HAP-1 (cell line): Measurements from ENCODE around the gene CXCL16.
A peak's percentile ranks its signal among the peaks of the same experiment; 100 is the strongest.
"Not testable (repeated sequence)": the region's sequence is repeated elsewhere in the genome, so short reads cannot be mapped to it uniquely, and the experiment has no call there.

ENCODE experiments used
- DNase-seq, 2 experiments: peaks; one replicate each; pipeline ENCODE4 v3.0.0-alpha.2; 2016 to 2020; ENCODE audit warnings: low spot score in 2 of 2
- H3K27me3 ChIP-seq: fragments of 250-450 bp; sonication (Bioruptor Pico); 2 replicates; pipeline ENCODE4 v1.5.1; 2020; ENCODE audit warnings: low read depth, mild to moderate bottlenecking, moderate library complexity
- H3K36me3 ChIP-seq: fragments of 250-450 bp; sonication (Bioruptor Pico); replicated peaks from 2 replicates; pipeline ENCODE4 v1.5.1; 2020; ENCODE audit warnings: mild to moderate bottlenecking
- H3K4me1 ChIP-seq: fragments of 250-450 bp; sonication (Bioruptor Pico); 2 replicates; pipeline ENCODE4 v1.5.1; 2020; ENCODE audit warnings: mild to moderate bottlenecking
- H3K4me3 ChIP-seq: fragments of 250-450 bp; sonication (Bioruptor Pico); 2 replicates; pipeline ENCODE4 v1.5.1; 2020; ENCODE audit warnings: mild to moderate bottlenecking, moderate library complexity
- H3K9me3 ChIP-seq: fragments of 250-450 bp; sonication (Bioruptor Pico); 2 replicates; pipeline ENCODE4 v1.5.1; 2020; ENCODE audit warnings: mild to moderate bottlenecking, moderate library complexity
- in situ Hi-C: fragments of 300-500 bp; cut with MboI; formaldehyde crosslinking; loops from 3 replicates; pipeline ENCODE4 v1.14.3; 2020; ENCODE audit warnings: low sequenced_read_pairs, inconsistent platforms, mixed read lengths

CXCL16 gene

DNA sequence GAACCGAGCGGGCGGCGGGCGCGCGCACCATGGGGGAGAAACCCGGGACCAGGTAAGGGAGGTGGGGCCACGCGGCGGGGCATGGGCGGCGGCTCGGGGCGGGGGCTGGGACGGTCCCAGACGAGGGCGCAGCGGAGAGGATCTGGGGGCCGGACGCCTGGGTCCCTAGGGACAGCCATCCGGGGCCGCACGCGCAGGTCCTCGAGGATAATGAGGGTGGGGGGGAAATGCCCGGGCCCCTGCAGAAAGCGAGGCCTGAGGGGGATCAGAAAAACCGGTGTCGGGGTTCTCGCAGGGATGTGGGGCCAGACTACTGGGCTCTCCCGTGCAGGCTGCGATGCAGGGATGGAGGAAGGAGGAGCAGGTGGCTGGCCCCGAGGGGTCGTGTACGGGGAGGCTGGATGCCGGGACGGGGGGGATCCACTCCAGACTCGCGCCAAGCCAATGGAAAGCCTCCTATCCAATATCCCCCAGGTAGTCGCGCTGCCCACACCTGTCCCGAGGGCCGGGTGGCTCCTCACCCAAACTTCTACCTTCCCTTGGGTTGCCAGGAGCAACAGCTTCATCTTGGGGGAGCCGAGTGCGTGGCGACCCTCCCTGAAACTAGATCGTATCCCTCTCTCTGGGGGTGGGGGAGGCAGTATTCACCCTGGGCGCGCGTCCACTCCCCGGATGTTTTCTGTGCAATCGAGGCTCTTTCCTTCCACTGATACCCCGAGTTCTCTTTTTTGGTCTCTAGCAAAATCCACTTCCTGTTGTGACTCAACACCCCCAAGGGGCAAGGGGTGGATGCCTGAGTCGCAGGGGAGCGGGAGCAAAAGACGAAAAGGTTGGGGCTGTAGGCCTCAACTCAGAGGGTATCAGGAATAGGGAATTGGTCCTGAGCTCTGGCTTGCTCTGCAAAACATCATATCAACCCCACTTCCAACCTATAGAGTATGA lies 28.8 kb downstream of the CXCL16 start:
- in situ Hi-C loops: no loop called here

DNA sequence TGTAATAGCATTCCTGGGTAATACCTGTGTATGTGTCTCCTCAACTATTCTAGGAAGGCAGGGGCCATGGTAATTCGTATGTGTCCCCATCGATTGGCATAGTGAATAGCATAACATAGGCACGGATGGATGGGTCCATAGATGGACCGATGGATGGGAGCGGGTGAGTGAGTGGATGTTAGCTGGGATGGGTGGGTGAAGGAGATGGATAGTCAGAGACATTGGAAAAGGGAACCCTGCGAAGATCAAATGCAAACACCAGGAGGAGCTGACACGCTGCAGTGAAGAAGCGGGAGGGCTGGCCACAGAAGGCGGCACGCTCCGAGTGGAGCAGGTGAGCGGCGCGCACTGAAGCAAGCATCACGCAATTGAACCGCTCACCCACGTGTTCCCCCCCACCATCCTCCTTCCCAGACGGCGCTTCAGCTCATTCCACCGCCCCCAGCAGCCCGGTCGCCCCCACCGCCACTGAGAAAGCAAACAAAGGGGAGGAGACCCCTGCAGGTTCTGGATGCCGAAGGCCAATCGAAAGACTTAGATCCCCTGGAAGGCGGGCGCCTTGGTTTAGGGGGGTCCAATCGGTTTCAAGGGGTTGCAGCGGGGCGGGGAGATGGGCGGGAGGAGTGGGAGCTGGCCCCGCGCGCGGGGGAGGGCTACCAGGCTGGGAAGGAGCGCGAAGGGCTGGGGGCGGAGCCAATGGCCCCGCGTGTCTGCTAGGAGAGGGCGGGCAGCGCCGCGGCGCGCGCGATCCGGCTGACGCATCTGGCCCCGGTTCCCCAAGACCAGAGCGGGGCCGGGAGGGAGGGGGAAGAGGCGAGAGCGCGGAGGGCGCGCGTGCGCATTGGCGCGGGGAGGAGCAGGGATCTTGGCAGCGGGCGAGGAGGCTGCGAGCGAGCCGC lies 29.7 kb downstream of the CXCL16 start, which contains the start of gene ARRB2:
Gene ARRB2 (plus strand): TSS at position 839 of the 899 bp plus-strand sequence. CDS start 90 bp downstream, outside the sequence.
- in situ Hi-C loops: no loop called here
- Histone ChIP-seq H3K36me3 (0 out of 2 replicates have a peak, but pooled peaks cover 3% of the 10 kb centered on the region), H3K4me1 (peaks cover 7% of the 10 kb centered on the region), H3K27me3 (no peaks in the 10 kb centered on the region), H3K4me3 (peak within 1 kb of the TSS; percentile 67), H3K9me3 (no peaks in the 10 kb centered on the region)
- DNase-seq: peak; percentile 95 to 99

More for the DNA sequence above, 28.8 kb downstream of the CXCL16 start:
- peaks cover 4% of the 10 kb centered on the region; the same call in 1 of the 2 replicates for H3K36me3 ChIP-seq
- no peaks in the 10 kb centered on the region for H3K9me3 ChIP-seq
- peak overlapping the region; percentile 67 for H3K4me3 ChIP-seq
- no peaks in the 10 kb centered on the region for H3K27me3 ChIP-seq
- H3K4me1 ChIP-seq: peaks cover 7% of the 10 kb centered on the region
- DNase-seq: no peak

DNA sequence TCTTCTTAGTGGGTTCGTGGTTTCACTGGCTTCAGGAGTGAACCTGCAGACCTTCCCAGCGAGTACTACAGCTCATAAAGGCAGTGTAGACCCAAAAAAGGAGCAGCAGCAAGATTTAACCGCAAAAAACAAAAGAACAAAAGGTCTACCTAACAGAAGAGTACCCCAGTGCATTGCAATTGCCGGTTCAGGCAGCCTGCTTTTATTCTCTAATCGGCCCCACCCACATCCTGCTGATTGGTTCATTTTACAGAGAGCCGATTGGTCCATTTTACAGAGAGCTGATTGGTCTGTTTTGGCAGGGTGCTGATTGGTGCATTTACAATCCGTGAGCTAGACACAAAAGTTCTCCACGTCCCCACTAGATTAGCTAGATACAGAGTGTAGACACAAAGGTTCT lies 31.3 kb downstream of the CXCL16 start:
- Histone ChIP-seq H3K9me3 (no peaks in the 10 kb centered on the region), H3K36me3 (peaks cover 7% of the 10 kb centered on the region; the same call in 1 of the 2 replicates), H3K4me3 (no peak overlapping the region), H3K27me3 (no peaks in the 10 kb centered on the region), H3K4me1 (peaks cover 7% of the 10 kb centered on the region)
- in situ Hi-C loops: no loop called here
- DNase-seq: peak in 1 of 2 experiments; percentile 76

DNA sequence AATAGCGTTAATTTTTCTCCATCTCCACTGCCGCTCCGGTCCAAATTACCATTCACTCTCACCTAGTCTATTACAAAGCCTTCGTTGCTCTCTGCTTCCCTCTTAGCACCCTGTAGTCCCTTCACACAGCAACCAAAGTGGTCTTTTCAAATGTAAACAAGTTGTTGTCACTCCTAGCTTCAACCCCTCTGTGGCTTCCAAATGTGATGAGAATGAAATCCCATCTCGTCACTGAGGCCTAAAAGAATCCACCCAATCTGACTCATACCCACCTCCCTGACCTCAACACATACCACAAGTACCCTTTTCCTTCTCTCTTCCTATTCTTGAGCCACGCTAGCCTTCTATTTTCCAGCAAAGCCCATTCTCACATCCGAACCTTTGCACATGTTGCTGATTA lies 33.6 kb downstream of the CXCL16 start:
- Histone ChIP-seq H3K4me1 (peaks cover 6% of the 10 kb centered on the region), H3K27me3 (no peaks in the 10 kb centered on the region), H3K36me3 (peaks cover 5% of the 10 kb centered on the region; the same call in 1 of the 2 replicates), H3K4me3 (no peak overlapping the region), H3K9me3 (no peaks in the 10 kb centered on the region)
- DNase-seq: no peak
- in situ Hi-C loops: no loop called here

DNA sequence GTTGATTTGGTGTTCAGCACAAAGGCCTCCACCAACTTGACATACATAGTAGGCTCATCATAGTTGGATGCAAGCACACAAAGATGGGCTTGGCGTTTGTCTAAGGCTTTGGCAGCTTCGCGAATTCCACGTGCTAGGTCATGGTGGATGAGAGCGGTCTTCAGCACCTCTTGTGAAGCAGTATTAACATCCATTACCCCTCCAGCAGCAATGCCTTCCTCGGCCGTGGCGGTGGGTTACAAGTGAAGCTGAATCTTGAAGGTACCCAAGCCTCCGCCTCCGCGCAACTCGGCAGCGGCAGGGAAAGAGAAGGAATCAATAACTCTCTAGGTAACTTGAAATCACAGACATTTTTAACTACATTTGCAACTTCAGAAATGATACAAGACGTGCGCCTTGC lies 34.7 kb downstream of the CXCL16 start:
- no peaks in the 10 kb centered on the region for H3K27me3 ChIP-seq
- H3K4me1 ChIP-seq: peaks cover 6% of the 10 kb centered on the region
- no peaks in the 10 kb centered on the region for H3K9me3 ChIP-seq
- H3K36me3 ChIP-seq: peaks cover 5% of the 10 kb centered on the region; the same call in 1 of the 2 replicates
- no peak overlapping the region; the same call in 1 of the 2 replicates for H3K4me3 ChIP-seq
- in situ Hi-C loops: no loop called here
- DNase-seq: no peak

DNA sequence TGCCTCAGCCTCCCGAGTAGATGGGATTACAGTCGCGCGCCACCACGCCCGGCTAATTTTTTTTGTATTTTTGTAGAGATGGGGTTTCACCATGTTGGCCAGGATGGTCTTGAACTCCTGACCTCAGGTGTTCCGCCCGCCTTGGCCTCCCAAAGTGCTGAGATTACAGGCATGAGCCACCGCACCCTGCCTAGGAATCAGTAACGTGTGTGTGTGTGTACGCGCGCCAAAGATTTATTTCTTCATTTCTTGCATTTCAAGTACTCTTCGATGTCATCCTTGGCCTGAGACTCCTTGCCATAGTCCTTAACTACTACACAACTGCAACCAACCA lies 35.2 kb downstream of the CXCL16 start:
- H3K4me1 ChIP-seq, in situ Hi-C loops, H3K27me3 ChIP-seq, H3K9me3 ChIP-seq, DNase-seq, H3K36me3 ChIP-seq: not testable (repeated sequence)
- peak overlapping the region; percentile 99 for H3K4me3 ChIP-seq

DNA sequence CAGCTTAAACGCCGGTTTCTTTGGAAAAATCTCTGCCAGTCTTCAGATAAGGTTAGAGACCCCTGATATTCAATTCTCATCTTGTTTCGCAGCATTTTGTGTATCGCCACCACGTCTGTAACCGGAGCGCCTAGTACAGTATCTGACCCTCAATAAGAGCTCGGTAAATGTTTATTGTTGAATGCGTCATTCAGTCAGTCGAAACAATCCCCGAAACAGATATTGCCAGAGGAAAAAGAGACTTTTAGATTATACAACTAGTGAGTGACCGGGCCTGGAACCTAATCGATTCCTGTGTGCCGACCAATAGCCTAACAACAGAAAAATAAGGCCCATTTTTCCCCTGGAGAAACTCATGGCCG lies 36.4 kb downstream of the CXCL16 start:
- peaks cover 5% of the 10 kb centered on the region for H3K36me3 ChIP-seq
- no peaks in the 10 kb centered on the region for H3K9me3 ChIP-seq
- in situ Hi-C loops: no loop called here
- peak overlapping the region; percentile 99 for H3K4me3 ChIP-seq
- no peaks in the 10 kb centered on the region for H3K27me3 ChIP-seq
- peaks cover 4% of the 10 kb centered on the region for H3K4me1 ChIP-seq
- DNase-seq: no peak

DNA sequence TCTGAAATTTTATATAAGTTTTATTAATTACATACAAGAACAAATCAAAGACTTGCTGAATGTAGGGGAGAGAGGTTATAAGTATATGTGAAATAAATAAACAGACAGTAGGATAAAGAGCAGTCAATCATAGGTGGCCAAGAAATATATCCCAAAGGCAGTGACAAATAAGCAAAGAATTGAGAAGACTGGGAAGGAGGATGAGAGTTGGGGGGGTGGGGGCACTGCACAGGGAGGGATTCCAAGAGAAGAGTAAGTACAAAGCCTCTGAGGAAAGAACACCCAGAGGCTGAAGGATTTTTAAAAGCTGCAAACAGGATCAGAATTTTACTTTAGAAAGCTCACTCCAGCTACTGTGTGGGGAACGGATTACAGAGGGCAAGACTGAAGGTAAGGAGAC lies 38.6 kb downstream of the CXCL16 start:
- in situ Hi-C loops: no loop called here
- no peak for DNase-seq
- H3K27me3 ChIP-seq: no peaks in the 10 kb centered on the region
- no peak overlapping the region for H3K4me3 ChIP-seq
- peaks cover 16% of the 10 kb centered on the region for H3K36me3 ChIP-seq
- H3K9me3 ChIP-seq: no peaks in the 10 kb centered on the region
- peaks cover 4% of the 10 kb centered on the region for H3K4me1 ChIP-seq

DNA sequence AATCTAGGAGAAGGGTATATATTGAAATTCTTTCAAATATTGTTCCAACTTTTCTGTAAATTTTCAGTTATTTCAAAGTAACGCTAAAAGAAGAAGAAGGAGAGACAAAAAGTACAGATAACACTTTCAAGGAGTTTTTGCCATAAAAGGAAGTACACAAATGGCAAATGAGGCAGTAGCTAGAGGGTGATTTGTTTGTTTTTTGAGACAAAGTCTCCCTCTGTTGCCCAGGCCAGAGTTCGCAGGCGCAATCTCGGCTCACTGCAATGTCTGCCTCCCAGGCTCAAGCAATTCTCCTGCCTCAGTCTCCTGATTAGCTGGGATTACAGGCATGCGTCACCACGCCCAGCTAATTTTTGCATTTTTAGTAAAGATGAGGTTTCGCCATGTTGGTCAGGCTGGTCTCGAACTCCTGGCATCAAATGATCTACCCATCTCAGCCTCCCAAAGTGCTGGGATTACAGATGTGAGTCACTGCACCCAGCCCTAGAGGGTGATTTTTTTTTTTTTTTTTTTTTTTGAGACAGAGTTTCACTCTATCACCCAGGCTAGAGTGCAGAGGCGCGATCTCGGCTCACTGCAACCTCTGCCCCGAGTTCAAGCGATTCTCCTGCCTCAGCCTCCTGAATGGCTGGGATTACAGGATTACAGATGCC lies 40.2 kb downstream of the CXCL16 start:
- peaks cover 17% of the 10 kb centered on the region for H3K36me3 ChIP-seq

DNA sequence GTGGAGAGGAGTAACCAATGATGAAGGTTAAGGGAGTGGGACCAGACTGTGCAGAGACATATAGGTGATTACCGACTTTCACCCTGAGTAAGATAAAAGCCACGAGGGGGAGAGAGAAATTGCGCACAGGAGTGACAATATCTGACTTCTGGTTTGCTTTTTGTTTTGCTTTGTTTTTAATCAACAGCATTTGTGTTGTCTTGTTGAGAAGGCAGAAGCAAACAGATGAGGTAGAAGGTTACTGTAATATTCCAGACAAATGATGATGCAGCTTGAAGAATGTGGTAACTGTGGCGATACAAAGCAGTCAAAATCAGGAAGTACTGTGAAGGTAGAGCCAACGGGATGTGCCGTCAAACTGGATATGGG lies 43.3 kb downstream of the CXCL16 start:
- Histone ChIP-seq H3K36me3 (peaks cover 27% of the 10 kb centered on the region), H3K9me3 (no peaks in the 10 kb centered on the region), H3K4me1 (no peaks in the 10 kb centered on the region; the same call in 1 of the 2 replicates), H3K27me3 (no peaks in the 10 kb centered on the region), H3K4me3 (no peak overlapping the region)
- no peak for DNase-seq
- in situ Hi-C loops: no loop called here

More for the DNA sequence above, 40.2 kb downstream of the CXCL16 start:
- in situ Hi-C loops, H3K9me3 ChIP-seq, DNase-seq, H3K4me3 ChIP-seq, H3K27me3 ChIP-seq, H3K4me1 ChIP-seq: not testable (repeated sequence)

DNA sequence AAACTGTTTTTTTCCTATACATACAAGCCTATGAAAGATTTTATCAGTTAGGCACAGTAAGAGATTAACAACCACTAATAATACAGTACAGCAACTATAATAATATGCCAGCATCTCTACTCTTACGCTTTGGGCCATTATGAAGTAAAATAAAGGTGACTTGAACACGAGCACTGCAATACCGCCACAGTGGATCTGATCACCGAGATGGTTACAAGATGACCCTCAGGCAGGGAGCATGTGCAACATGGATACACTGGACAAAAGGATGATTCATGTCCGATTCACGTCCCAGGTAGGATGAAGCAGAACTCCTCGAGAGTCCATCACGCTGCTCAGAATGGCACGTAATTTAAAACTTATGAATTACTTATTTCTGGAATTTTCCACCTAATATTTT lies 46.3 kb downstream of the CXCL16 start:
- in situ Hi-C loops: no loop called here
- Histone ChIP-seq H3K36me3 (peaks cover 57% of the 10 kb centered on the region), H3K4me3 (no peak overlapping the region), H3K27me3 (no peaks in the 10 kb centered on the region), H3K9me3 (no peaks in the 10 kb centered on the region), H3K4me1 (no peaks in the 10 kb centered on the region)
- DNase-seq: no peak

DNA sequence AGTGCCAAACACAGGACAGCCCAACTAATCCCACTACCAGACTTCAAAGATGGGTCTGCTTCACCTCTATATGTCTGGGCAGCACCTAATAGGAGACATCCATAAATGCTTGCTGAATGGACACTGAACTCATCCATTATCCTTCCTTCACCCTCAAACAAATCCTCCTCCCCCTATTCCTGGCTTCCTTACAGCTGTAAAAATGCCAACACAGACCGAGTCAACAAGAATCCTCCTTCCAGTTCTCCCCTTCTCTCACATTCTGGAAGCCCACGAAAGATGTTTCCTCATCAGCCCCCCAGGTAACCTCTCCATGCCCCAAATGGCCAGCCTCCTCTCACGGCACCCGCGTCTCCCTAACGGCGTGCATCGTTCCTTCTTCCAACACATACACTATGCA lies 48.0 kb downstream of the CXCL16 start:
- Histone ChIP-seq H3K9me3 (no peaks in the 10 kb centered on the region), H3K4me1 (no peaks in the 10 kb centered on the region), H3K27me3 (no peaks in the 10 kb centered on the region), H3K4me3 (no peak overlapping the region), H3K36me3 (peaks cover 60% of the 10 kb centered on the region)
- in situ Hi-C loops: no loop called here
- no peak for DNase-seq

DNA sequence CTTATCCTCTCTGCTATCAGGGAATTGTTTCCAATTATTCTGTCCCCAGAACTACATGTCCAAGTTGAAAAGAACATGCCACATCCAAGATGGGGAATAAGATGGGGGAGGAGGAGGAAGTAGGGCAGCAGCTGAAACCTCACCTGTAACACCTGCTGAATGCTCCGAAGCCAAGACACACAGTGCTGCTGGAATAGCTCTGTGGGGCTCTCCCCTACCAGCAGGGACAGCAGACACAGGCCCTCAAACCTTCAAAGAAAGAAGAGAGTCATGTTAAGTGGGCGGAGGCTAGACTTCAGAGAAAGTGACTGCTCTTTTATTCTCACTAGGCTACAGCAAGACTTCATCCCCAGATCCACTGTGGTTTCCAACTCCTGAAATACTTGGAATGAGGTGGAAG lies 49.0 kb downstream of the CXCL16 start:
- in situ Hi-C loops: no loop called here
- Histone ChIP-seq H3K4me1 (no peaks in the 10 kb centered on the region), H3K27me3 (no peaks in the 10 kb centered on the region), H3K9me3 (no peaks in the 10 kb centered on the region), H3K4me3 (no peak overlapping the region), H3K36me3 (peaks cover 64% of the 10 kb centered on the region)
- DNase-seq: no peak
